HG02973 (cell line): ENCODE measurements around the gene SLC49A4.

Experiments
- ATAC-seq: cut with Tn5 transposase; IDR thresholded peaks from one replicate; pipeline ENCODE4 v1.9.1; 2021; ENCODE audit warnings: moderate library complexity; ENCODE audit not compliant: unreplicated experiment

The SLC49A4 gene

GRCh38 chr3:122857019-122857418 lies 62.1 kb downstream of the SLC49A4 start:
- no peak for ATAC-seq

GRCh38 chr3:122858373-122858772 lies 63.5 kb downstream of the SLC49A4 start:
- ATAC-seq: no peak

GRCh38 chr3:122859021-122859805 lies 64.3 kb downstream of the SLC49A4 start:
- ATAC-seq: no peak

- no peak for ATAC-seq
These were observed 67.5 kb downstream of the SLC49A4 start for GRCh38 chr3:122862381-122862780.

- ATAC-seq: no peak
These were observed 69.6 kb downstream of the SLC49A4 start for GRCh38 chr3:122864498-122864897.

- no peak for ATAC-seq
These were observed 73.5 kb downstream of the SLC49A4 start for GRCh38 chr3:122868322-122868721.

GRCh38 chr3:122873741-122874515 lies 79.1 kb downstream of the SLC49A4 start:
- no peak for ATAC-seq

- no peak for ATAC-seq
These were observed 80.8 kb downstream of the SLC49A4 start for GRCh38 chr3:122875547-122876127.

GRCh38 chr3:122880173-122880572 lies 85.3 kb downstream of the SLC49A4 start:
- ATAC-seq: no peak

- no peak for ATAC-seq
These were observed 85.8 kb downstream of the SLC49A4 start for GRCh38 chr3:122880624-122881023.

GRCh38 chr3:122882361-122882947 lies 87.6 kb downstream of the SLC49A4 start:
- ATAC-seq: no peak

- no peak for ATAC-seq
These were observed 91.4 kb downstream of the SLC49A4 start for GRCh38 chr3:122886251-122886650.

- no peak for ATAC-seq
These were observed 92.1 kb downstream of the SLC49A4 start for GRCh38 chr3:122886946-122887345.

GRCh38 chr3:122890077-122890719 lies 95.3 kb downstream of the SLC49A4 start:
- no peak for ATAC-seq

- no peak for ATAC-seq
These were observed 95.9 kb downstream of the SLC49A4 start for GRCh38 chr3:122890720-122891220.

- no peak for ATAC-seq
These were observed 97.5 kb downstream of the SLC49A4 start for GRCh38 chr3:122892118-122892960.

GRCh38 chr3:122893282-122893681 lies 98.4 kb downstream of the SLC49A4 start:
- no peak for ATAC-seq

GRCh38 chr3:122893754-122894668 lies 99.1 kb downstream of the SLC49A4 start:
- no peak for ATAC-seq

GRCh38 chr3:122898298-122898697 lies 103.4 kb downstream of the SLC49A4 start:
- ATAC-seq: no peak
